Fibroblast of lung (primary cell): ENCODE results near the gene UPF3A. TPM values are rescaled to one million over a fixed set of nuclear protein-coding genes. Genes with fewer than 3 reads are reported as not detected.

Experiments
- DNase-seq, 2 donors: peaks; one replicate each; pipeline versions ENCODE4 v3.0.0 to v3.0.0-alpha.2; 2010; ENCODE audit warnings: low read depth in 2 of 2
- H2AFZ ChIP-seq: 2 replicates; pipeline ENCODE4 v1.5.1; 2012; ENCODE audit warnings: low read length, control low read depth, inconsistent platforms
- H3K27ac ChIP-seq: 2 replicates; pipeline ENCODE4 v1.5.1; 2011; ENCODE audit warnings: low read length, control low read depth; ENCODE audit not compliant: insufficient read depth
- H3K27me3 ChIP-seq: 2 replicates; pipeline ENCODE4 v1.5.1; 2011; ENCODE audit warnings: mild to moderate bottlenecking, low read length; ENCODE audit not compliant: control insufficient read depth, insufficient read depth
- H3K36me3 ChIP-seq: 2 replicates; pipeline ENCODE4 v1.5.1; 2011; ENCODE audit warnings: low read length; ENCODE audit not compliant: control insufficient read depth, insufficient read depth
- H3K4me1 ChIP-seq: 2 replicates; pipeline ENCODE4 v1.5.1; 2011; ENCODE audit warnings: low read length; ENCODE audit not compliant: control insufficient read depth, insufficient read depth; ENCODE audit errors: extremely low read depth
- H3K4me2 ChIP-seq: 2 replicates; pipeline ENCODE4 v1.5.1; 2011; ENCODE audit warnings: low read length, control low read depth; ENCODE audit not compliant: insufficient read depth; ENCODE audit errors: extremely low read depth
- H3K4me3 ChIP-seq, 4 experiments: fragments of 200-600 bp in 1 of 4; sonication (generic) in 1 of 4; replicated peaks in 1 of 4; 2 replicates each; pipeline ENCODE4 v1.5.1; 2011 to 2016; ENCODE audit warnings: low read length in 4 of 4, low read depth in 3 of 4, mild to moderate bottlenecking in 3 of 4, control low read depth in 2 of 4, inconsistent platforms in 1 of 4, mixed read lengths in 1 of 4; ENCODE audit not compliant: insufficient read depth in 1 of 4; ENCODE audit errors: control extremely low read depth in 1 of 4
- H3K79me2 ChIP-seq: 2 replicates; pipeline ENCODE4 v1.5.1; 2012; ENCODE audit warnings: mild to moderate bottlenecking, low read length, inconsistent platforms; ENCODE audit not compliant: control insufficient read depth, insufficient read depth
- H3K9ac ChIP-seq: 2 replicates; pipeline ENCODE4 v1.5.1; 2011; ENCODE audit warnings: mild to moderate bottlenecking, low read length, control low read depth; ENCODE audit not compliant: insufficient read depth
- H3K9me3 ChIP-seq: 2 replicates; pipeline ENCODE4 v1.5.1; 2012; ENCODE audit warnings: low read depth, low read length; ENCODE audit not compliant: control insufficient read depth, insufficient read depth
- H4K20me1 ChIP-seq: 2 replicates; pipeline ENCODE4 v1.5.1; 2011; ENCODE audit warnings: low read length; ENCODE audit not compliant: control insufficient read depth, insufficient read depth; ENCODE audit errors: extremely low read depth
- CTCF ChIP-seq, 2 donors: IDR thresholded peaks in 1 of 2; conservative IDR thresholded peaks in 1 of 2; 1 replicate in 1 of 2; 2 replicates in 1 of 2; pipeline ENCODE4 v1.5.1; 2011 to 2012; ENCODE audit warnings: low read length in 2 of 2, control low read depth in 1 of 2, inconsistent platforms in 1 of 2, low read depth in 1 of 2, mild to moderate bottlenecking in 1 of 2
- EZH2 ChIP-seq: IDR thresholded peaks from 2 replicates; pipeline ENCODE4 v1.5.1; 2012; ENCODE audit warnings: low read length, control low read depth, mild to moderate bottlenecking; ENCODE audit errors: missing control alignments
- polyA plus RNA-seq, 2 donors: library from polyadenylated mRNA; depleted of rRNA in 1 of 2; stranded (reverse) in 1 of 2; unstranded in 1 of 2; fragments of >200 nt; gene quantifications; 2 replicates each; pipeline ENCODE4 v1.2.1, GENCODE V29; 2011 to 2012; ENCODE audit warnings: missing spikeins in 1 of 2
- total RNA-seq: library from RNA; depleted of rRNA; stranded (reverse); fragments of >200 nt; gene quantifications from 2 replicates; pipeline ENCODE4 v1.2.1, GENCODE V29; 2014

UPF3A gene
- total and polyA plus RNA-seq, 2 donors (not counting 1 experiment from before 2014, with no cell fraction given), result 27.6 to 40.5 TPM

GRCh38 chr13:114315074-114315785 is 33.8 kb downstream of the UPF3A start:
- no peaks in the 10 kb centered on the region for H3K27me3 ChIP-seq
- H3K79me2 ChIP-seq, result peaks cover 50% of the 10 kb centered on the region
- peak overlapping the region; percentile 91 for H3K9ac ChIP-seq
- TF ChIP-seq CTCF (conservative IDR thresholded peaks at IDR 0.05 in 1 of 2, IDR thresholded peaks at IDR 0.05 in 1 of 2; ENCODE audit: low read depth in 1 of 2, low read length in 2 of 2) (no peak), EZH2 (no peak)
- peak overlapping the region; percentile 88 for H3K27ac ChIP-seq
- H3K4me2 ChIP-seq, result peak overlapping the region; percentile 94
- H3K4me3 ChIP-seq, result peak overlapping the region; percentile 67 to 90 (median 88)
- no peak overlapping the region for H2AFZ ChIP-seq
- peak in 1 of 2 donors; percentile 6 for DNase-seq
- peaks cover 20% of the 10 kb centered on the region for H3K4me1 ChIP-seq
- H3K9me3 ChIP-seq, result no peaks in the 10 kb centered on the region
- peaks cover 2% of the 10 kb centered on the region for H3K36me3 ChIP-seq
- H4K20me1 ChIP-seq, result peaks cover 5% of the 10 kb centered on the region

GRCh38 chr13:114318624-114319023 is 37.2 kb downstream of the UPF3A start:
- Histone ChIP-seq H3K4me3 (peak overlapping the region in 1 of 4 experiments; percentile 16), H3K79me2 (peaks cover 70% of the 10 kb centered on the region), H3K9ac (no peak overlapping the region)

More at GRCh38 chr13:114318624-114319023, 37.2 kb downstream of the UPF3A start:
- DNase-seq, result no peak
- TF ChIP-seq CTCF (conservative IDR thresholded peaks at IDR 0.05 in 1 of 2, IDR thresholded peaks at IDR 0.05 in 1 of 2; ENCODE audit: low read depth in 1 of 2, low read length in 2 of 2), result no peak
- TF ChIP-seq EZH2, result no peak
- Histone ChIP-seq H4K20me1 (peaks cover 5% of the 10 kb centered on the region), H3K4me2 (peak overlapping the region; percentile 17), H3K27me3 (no peaks in the 10 kb centered on the region), H3K36me3 (peaks cover 8% of the 10 kb centered on the region), H2AFZ (no peak overlapping the region), H3K9me3 (no peaks in the 10 kb centered on the region), H3K4me1 (peaks cover 19% of the 10 kb centered on the region), H3K27ac (peak overlapping the region; percentile 77)
